GDM1 (cell line): ENCODE measurements around the gene PDE4D.
"Not testable (repeated sequence)": the region's sequence is repeated elsewhere in the genome, so short reads cannot be mapped to it uniquely, and the experiment has no call there.

Source experiments
- DNase-seq: peaks from one replicate; lab custom pipeline; 2025; lab: John Stamatoyannopoulos, UW

Gene PDE4D

GRCh38 chr5:59799668-59800346, 93.7 kb downstream of the PDE4D start:
- peak; percentile 18 for DNase-seq

DNA sequence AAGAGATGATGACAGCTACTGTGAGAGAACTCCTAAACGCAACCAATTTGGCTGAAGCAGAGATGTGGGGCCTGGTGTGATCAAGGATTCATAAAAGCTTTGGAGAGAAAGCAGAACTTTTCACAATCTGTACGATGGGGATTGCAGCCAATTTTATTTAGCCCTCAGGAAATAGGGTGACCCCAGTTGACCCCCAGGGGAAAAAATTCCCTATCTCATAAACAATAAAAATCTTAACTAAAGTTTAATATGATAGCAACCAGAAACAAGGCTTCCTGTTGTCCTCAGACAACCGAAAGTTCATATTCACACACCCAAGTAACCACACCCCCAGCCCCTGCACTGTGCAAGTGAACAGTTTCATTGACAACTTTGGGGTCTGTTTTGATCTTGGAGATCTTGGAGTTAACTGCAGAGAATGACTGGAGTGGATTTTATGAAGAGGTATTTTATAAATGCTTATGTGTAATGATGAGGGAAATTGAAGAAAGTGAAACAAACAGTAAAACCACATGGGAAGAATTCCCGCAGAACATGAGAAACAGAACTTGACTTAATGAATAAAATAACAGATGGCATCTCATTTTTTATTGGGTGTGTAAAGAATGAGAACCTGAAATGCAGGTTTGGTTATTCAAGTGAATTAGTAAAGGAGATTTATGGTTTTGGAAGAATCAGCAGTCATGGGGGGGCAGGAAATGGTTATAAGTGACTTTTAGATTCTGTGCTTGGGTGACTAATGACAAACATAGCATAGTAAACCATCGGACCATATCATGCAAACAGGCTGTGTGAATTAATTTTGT, 94.5 kb downstream of the PDE4D start:
- no peak for DNase-seq

GRCh38 chr5:59795141-59795540, 98.4 kb downstream of the PDE4D start:
- DNase-seq: peak; percentile 12

GRCh38 chr5:59792983-59793585, 100.4 kb downstream of the PDE4D start:
- no peak for DNase-seq

- DNase-seq: no peak
Measured at GRCh38 chr5:59791617-59792016, 101.9 kb downstream of the PDE4D start.

DNA sequence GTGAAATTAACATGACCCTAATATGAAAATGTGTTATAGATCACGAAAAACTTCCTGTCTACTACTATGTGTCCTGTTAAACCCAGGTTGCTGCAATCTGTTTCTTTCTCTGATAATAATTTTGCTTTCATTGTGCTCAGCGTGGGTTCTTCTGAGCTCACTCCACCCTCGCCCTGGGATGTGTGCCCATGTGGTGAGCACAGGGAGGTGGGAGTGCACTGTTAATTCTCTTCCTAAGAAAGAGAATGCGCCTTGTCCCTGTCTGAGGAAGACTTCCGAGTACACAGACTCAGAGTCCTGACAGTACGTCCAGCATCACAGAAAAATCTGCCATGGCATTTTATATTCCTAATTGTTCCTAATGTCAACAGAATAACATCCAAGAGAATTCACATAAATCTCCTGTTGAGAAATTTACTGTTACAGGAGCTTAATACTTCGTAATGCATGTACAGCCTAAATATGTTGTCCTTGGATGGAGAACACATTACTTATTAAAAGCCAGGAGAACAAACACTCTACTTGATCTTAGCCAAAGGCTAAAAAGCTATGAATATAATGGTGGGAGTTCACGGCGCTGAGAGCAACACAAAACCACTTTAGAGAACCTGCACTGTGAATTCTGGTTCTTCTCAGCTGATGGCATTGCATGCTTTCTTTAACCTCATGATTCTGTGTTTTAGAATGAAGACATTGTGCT, 102.6 kb downstream of the PDE4D start:
- DNase-seq: no peak

- DNase-seq: no peak
Measured at GRCh38 chr5:59790376-59790775, 103.2 kb downstream of the PDE4D start.

DNA sequence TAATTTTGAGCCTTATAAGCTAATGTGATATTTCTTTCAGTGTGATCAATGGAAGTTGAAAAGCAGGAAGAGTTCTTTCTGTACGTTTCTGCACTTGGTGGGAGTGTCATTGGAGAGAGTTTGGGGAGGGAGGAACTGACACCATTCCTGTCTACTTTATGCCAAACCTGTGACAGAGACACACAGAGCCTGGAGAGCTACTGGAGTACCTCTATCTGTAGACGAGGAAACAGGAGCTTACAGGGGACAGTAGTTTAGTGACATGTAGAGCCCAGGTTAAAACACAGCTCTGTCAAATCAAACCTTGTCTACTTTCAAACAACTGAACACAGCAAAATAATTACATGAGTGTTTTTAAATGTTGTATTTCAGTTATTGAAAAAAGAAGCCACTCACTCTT, 103.6 kb downstream of the PDE4D start:
- no peak for DNase-seq

GRCh38 chr5:59789197-59789596, 104.3 kb downstream of the PDE4D start:
- no peak for DNase-seq

- DNase-seq: no peak
Measured at GRCh38 chr5:59786334-59786805, 107.2 kb downstream of the PDE4D start.

DNA sequence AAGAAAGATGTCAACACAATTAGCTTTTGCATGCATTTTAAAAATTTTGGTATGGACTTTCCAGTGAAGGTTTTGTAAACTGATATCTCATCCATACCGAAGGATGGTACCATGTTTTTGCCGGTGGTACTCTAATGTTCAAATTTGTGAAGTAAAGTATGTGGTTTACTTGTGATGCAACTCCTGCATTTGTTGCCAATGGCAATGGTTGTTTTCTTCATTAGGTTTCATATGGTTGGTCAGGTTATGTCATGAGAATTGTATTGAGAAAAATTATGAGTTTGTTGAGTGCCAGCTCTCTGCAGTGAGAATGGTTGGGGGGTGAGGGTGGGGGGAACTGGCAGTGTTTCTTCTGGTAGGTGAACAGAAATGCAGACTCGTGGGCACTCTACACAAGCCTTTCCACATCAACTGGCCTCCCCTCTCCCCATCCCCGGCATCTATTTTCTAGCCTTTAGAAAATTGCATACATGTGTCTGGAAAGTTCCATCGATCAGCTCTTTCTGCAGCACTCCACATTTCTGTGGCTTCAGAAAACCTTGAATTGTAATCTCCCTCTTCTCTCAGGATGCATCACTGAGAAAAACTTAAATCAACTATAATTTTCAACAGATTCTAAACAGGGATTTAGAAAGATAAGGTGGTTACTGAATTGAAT, 107.7 kb downstream of the PDE4D start:
- DNase-seq: no peak

GRCh38 chr5:59784708-59785107, 108.8 kb downstream of the PDE4D start:
- not testable (repeated sequence) for DNase-seq

- DNase-seq: no peak
Measured at GRCh38 chr5:59783264-59783663, 110.3 kb downstream of the PDE4D start.

DNA sequence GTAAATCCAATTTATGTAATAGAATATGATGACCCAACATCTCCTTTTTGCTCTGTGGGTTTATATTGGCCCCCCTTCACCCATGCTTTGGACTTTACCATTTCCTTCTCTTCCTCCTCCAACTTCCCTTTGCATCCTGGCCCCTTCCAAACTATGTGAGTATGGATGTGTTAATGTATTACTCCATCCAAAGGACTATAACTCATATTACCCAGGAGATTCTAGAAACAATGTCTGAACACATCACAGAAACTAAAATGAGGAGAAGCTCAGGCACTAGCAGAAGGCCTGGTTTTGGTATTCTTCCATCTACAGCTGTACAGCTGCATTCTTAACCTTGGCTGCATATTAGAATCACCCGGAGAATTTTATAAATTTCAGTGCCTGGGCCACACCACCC, 110.7 kb downstream of the PDE4D start:
- DNase-seq: no peak

DNA sequence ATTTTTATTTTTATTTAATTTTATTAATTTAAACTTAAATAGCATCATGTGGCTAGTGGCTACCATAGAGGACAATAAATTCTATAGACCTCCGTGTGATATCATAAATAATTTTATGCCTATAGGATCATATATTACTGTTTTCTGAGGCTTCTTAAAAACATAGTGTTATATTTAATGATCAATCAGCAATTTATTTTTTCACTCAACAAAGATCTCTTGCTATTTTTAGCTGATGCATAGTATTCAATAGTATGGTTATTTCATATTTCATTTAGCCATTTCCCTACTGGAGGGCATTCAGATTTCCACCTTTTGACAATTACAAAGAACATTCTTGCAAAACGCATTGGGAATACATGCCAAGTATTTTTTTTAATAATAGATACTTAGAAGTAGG, 114.1 kb downstream of the PDE4D start:
- DNase-seq: no peak

DNA sequence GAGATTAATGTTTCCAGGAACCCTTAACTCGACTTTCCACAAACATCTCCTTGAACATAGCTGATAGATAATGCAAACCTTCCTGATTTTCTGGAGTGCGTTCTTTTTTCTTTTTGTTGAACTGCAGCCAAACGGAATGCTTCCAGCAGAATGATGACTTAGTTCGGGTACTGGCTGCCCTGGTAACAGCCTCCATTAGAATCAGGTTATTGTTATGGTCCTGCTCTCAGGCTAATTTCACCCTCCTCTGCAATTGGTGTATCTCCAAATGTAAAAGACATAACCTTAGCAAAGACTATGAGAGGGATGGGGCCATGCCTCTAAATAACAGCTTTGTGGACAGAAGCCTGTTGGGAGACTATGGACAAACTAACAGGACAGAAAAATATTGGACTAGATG, 116.5 kb downstream of the PDE4D start:
- no peak for DNase-seq

- DNase-seq: no peak
Measured at GRCh38 chr5:59773294-59773693, 120.2 kb downstream of the PDE4D start.

- DNase-seq: no peak
Measured at GRCh38 chr5:59772757-59773156, 120.8 kb downstream of the PDE4D start.

DNA sequence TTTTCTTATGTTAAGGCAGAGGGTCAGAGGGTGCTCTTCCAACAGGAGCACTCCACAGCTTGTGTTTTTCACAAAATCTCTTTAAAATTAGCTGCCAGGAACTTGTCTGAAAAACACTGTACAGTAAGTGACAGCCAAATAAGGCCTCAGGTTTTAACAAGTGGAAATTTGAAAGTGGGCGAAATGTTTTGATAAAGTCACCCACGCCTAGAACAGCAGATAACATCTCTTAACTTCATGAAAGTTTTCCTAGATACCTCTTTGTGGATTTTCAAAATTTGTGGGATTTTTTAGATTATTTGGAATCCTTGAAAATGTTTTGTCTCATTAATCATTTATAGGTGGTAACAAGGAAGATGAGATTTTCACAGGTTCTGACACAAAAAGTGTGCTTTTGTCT, 121.3 kb downstream of the PDE4D start:
- DNase-seq: no peak

- DNase-seq: no peak
Measured at GRCh38 chr5:59770953-59771352, 122.6 kb downstream of the PDE4D start.

DNA sequence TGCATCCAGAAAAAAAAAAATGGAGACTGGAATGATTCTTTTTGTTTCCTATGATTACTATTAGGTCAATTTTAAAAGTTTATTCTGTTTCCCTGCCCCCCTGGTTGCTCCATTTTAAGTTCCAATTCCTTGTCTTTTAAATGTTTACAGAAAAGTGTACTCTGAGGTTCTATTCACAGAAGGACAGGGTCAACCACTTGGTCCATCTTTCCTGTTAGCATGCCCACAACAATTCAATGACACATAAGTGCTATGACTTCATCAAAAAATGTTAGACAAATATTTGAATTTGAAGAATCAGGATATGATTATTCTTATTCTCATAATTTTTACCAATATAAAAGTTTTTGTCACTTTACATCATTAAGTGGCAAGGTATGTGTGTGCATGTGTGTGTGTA, 123.7 kb downstream of the PDE4D start:
- no peak for DNase-seq

GRCh38 chr5:59769041-59769360, 124.5 kb downstream of the PDE4D start:
- DNase-seq: no peak
